GM19035 (cell line): ENCODE data around the gene PLPPR5.

ENCODE experiments used
- ATAC-seq: cut with Tn5 transposase; IDR thresholded peaks from one replicate; pipeline ENCODE4 v1.9.1; 2021; ENCODE audit not compliant: unreplicated experiment

PLPPR5 gene

DNA sequence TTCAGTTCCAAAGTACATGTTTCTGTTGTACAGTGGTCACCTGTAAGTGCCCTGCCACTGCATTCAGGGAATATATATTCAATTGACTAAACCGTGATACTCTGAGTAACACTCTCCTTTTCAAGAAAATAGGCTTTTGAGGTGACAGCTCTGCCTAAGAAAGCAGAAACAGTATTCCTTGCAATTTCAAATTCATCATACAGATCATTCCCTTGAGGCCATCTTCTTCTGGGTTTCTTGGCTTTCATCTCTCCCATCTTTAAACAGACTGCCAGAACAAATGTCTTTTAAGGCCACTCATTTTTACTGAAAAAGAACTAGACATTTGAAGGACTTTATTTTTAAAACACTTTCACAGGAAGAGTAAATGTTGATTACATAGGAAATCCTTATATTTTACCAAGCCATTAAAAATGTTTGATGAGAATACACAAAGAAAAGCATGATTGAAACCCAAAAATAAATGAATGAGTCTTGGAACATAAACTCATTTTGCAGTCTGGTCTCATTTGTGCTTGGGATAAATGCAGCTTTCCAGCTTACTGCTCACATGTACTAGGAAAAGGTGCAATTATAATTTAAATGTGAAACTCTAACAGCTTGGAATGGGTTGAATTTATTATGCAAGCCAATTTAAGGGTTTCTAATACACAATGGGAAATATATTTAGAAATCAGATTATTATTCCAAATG is 34.7 kb downstream of the PLPPR5 start:
- ATAC-seq, result no peak

DNA sequence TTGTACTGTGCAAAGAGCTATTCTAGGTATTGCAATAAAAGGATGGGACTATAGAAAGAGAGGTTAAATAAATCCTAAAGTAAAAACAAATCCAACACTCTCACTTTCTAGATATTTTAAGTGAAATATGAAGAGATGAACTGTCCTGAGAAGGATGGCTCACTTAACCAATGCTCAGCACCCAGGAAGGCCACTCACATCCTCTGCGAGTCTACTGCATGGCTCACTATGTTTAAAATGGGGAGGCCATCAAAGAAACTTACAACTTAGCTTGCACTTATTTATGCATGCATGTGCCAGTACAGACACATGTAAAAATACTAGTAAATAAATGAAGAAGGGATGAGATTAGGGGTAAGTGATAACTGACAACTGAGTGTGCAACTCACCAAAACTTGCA is 37.5 kb downstream of the PLPPR5 start:
- no peak for ATAC-seq

DNA sequence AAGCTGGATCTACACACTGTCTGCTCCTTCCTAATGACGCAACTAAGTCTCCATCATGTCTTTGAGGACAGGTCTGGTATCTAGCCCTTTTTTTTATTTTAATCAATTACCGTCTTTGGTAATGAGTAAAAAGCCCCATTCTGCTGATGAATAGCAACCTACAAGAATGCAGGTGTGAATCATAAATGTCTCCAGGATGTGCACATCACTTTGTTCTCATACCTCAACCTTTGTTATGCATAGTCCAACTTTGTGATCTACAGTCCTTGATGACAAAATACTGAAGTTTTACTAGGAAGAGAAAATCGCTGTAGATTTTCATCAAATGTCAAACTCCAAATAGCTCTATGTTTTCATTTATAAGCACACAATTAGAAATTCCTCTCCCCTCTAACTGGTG is 39.3 kb downstream of the PLPPR5 start:
- no peak for ATAC-seq

GRCh38 chr1:98964198-98964597 is 40.5 kb downstream of the PLPPR5 start:
- no peak for ATAC-seq

- ATAC-seq, result no peak
These were observed 41.5 kb downstream of the PLPPR5 start for GRCh38 chr1:98963064-98963758.

GRCh38 chr1:98962156-98962555 is 42.5 kb downstream of the PLPPR5 start:
- no peak for ATAC-seq

GRCh38 chr1:98949621-98950020 is 55.0 kb downstream of the PLPPR5 start:
- no peak for ATAC-seq

- no peak for ATAC-seq
These were observed 55.5 kb downstream of the PLPPR5 start for GRCh38 chr1:98949166-98949565.

DNA sequence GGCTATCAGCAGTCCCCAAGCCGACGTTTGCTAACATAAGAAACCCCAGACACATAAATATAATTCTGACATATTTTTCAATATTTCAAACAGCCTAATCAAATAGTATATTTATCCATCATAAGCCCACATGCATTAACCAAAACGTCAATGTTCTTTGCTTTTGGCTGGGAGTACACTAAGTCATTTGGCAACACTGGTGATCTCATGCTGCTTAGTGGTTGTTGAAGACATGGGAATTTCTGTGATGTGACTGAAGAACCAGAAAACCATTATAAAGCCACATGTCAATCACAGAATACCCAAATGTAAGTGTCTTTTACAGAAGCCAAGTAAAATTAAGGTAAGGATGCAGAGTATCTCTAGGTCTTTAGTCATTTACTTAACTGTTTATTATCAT is 57.6 kb downstream of the PLPPR5 start:
- ATAC-seq, result no peak

- no peak for ATAC-seq
These were observed 64.0 kb downstream of the PLPPR5 start for GRCh38 chr1:98940722-98941079.

GRCh38 chr1:98940069-98940721 is 64.5 kb downstream of the PLPPR5 start:
- ATAC-seq, result no peak

DNA sequence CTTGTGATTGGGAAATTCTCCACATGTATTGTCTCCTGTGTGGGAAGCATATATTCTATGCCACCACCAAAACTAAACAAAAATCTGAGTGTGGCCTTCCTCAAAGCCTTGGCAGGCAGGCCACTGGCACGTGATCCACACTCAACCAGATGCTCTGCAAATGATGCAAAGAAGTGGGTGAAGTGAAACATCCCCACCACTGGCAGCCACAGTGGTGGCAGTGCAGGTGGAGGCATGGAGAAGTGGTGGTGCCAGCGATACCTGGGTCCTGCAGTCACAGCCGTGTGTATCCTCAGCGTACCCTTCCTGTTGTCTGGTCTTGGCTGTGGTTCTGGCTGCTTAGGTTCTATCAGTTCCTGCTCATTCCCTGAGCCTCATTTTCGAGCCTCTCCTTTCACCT is 65.2 kb downstream of the PLPPR5 start:
- no peak for ATAC-seq

GRCh38 chr1:98937347-98937746 is 67.3 kb downstream of the PLPPR5 start:
- ATAC-seq, result no peak

DNA sequence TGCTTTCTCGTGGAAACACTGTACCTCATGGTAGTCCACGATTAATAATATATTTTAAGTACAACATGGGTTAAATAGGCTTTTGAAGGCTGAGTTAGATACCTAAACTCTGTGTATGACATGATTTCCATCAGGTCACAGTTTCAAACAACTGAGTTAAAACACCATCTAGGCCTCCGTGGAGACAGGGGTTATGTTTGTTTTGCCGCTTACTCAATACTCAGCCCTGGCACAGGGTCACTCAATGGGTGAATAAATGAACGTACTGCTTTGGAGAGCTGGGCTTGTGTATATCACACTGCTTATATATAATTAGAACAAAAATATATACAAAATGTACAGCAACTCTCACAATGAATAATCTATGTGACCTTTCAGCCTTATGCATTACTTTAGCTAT is 72.5 kb downstream of the PLPPR5 start:
- ATAC-seq, result no peak

DNA sequence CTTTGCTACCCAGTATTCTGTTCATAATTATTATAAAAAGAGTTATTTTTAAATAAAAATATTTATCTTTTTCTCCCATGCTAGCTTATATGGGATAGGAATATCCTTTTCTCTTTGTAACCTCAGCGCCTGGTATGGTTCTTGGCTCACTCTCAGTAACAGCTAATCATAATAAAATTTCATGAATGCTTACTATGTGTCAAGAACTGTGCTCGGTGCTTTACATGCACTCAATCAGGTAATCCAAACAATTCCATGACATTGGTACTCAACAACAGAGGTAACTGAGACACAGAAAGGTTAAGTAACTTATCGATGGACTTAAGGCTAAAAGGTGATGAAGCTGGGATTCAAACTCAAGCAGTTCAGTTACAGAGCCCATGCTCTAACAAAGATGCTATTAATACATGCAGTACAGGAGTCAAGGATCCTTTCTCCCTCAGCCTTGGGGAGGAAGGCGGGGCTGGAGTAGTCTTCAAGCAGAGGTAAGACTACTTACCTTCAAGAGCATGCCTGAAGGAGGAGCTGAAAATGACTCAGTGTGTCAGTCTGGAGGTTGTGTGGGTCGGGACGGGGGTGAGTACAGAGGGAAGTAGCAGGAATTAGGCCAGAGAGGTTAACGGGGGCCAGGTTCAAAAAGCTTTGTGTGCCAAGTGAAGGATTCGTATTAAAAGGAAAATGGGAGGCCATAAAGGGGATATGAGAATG is 73.4 kb downstream of the PLPPR5 start:
- ATAC-seq, result no peak

DNA sequence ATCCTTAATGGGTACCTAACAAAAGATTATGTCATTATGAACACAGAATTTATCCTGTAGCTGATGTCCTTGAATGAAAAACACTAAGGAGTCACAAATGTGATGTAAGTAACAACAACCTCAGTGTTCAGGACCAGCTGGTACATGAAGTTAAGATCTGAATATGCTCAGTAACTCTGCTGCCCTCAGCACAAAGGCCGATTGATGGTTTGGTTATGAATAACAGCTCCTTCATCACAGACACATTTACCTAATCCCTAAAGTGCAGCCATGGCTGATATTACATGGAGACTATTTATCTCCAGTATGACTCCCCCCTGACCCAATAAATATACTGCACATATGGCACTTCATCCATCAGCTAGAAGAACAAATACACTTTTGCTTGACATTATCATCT is 75.2 kb downstream of the PLPPR5 start:
- no peak for ATAC-seq

DNA sequence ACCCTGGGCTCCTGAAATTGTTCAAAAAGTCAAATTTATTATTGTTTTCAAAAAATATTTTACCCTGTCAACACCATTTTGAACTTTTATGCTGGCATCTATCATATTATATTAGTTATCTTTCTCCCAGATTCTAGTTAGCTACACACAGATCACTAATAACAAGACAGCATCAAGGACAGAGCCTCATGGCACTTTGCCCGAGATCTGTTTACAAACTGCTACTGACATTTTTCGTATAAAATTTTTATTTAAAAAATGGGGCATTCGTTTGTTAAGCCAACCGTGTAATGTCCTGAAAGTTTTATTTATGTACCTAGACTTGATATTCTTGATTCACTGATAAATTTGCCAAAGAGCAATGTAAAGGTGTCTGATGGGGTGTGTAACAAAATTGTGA is 78.1 kb downstream of the PLPPR5 start:
- ATAC-seq, result no peak

- ATAC-seq, result no peak
These were observed 79.7 kb downstream of the PLPPR5 start for GRCh38 chr1:98924977-98925376.

- no peak for ATAC-seq
These were observed 81.0 kb downstream of the PLPPR5 start for GRCh38 chr1:98923667-98924066.

GRCh38 chr1:98921817-98922216 is 82.8 kb downstream of the PLPPR5 start:
- ATAC-seq, result no peak

- no peak for ATAC-seq
These were observed 84.1 kb downstream of the PLPPR5 start for GRCh38 chr1:98920441-98921110.
